ENCODE data around the gene LRP1. TPM values are rescaled to one million over a fixed set of nuclear protein-coding genes. Genes with fewer than 3 reads are reported as not detected.
A peak's percentile ranks its signal among the peaks of the same experiment; 100 is the strongest.

Gene LRP1
- total RNA-seq, 1 donor from 2014 or later = 369 TPM

GRCh38 chr12:57212701-57213057 is 84.4 kb downstream of the LRP1 start:
- FAIRE-seq (no peak), DNase-seq (ENCODE audit: low read depth) (no peak)
- no peak overlapping the region for H3K4me2 ChIP-seq (ENCODE audit: low read length)
- H3K9me3 ChIP-seq (ENCODE audit: insufficient read depth, low read depth, low read length) = peaks cover 3% of the 10 kb centered on the region
- H3K4me3 Mint-ChIP-seq (ENCODE audit: unreplicated experiment) = no peak overlapping the region
- peaks cover 11% of the 10 kb centered on the region for H3K4me1 ChIP-seq (ENCODE audit: insufficient read depth, low read length)
- H4K20me1 ChIP-seq (ENCODE audit: insufficient read depth, low read length) = peaks cover 77% of the 10 kb centered on the region
- H3K27ac Mint-ChIP-seq (ENCODE audit: unreplicated experiment) = no peak overlapping the region
- TF ChIP-seq CTCF (IDR thresholded peaks at IDR 0.05; ENCODE audit: insufficient read depth, low read depth, low read length) = no peak
- no peak for TF ChIP-seq EZH2 (IDR thresholded peaks at IDR 0.05; ENCODE audit: insufficient read depth, low read length)
- H3K27ac ChIP-seq (ENCODE audit: low read depth, low read length) = no peak overlapping the region
- peaks cover 20% of the 10 kb centered on the region for H3K36me3 Mint-ChIP-seq (ENCODE audit: low read depth, unreplicated experiment)
- H3K36me3 ChIP-seq (ENCODE audit: insufficient read depth, low read length) = peaks cover 2% of the 10 kb centered on the region
- H3K79me2 ChIP-seq (ENCODE audit: insufficient read depth, low read length) = no peaks in the 10 kb centered on the region
- peaks cover 12% of the 10 kb centered on the region for H3K27me3 Mint-ChIP-seq (ENCODE audit: low read depth, unreplicated experiment)
- no peak overlapping the region for H3K9ac ChIP-seq (ENCODE audit: low read length)
- H3K4me1 Mint-ChIP-seq (ENCODE audit: low read depth, unreplicated experiment) = peaks cover 29% of the 10 kb centered on the region
- H3K27me3 ChIP-seq (ENCODE audit: insufficient read depth, low read length) = peaks cover 22% of the 10 kb centered on the region
- H2AFZ ChIP-seq (ENCODE audit: low read depth, low read length) = no peak overlapping the region
- H3K4me3 ChIP-seq (ENCODE audit: insufficient read depth, low read depth, low read length) = no peak overlapping the region
- H3K9me3 Mint-ChIP-seq (ENCODE audit: unreplicated experiment) = no peaks in the 10 kb centered on the region

GRCh38 chr12:57213058-57213715 is 84.9 kb downstream of the LRP1 start:
- peaks cover 29% of the 10 kb centered on the region for H3K4me1 Mint-ChIP-seq (ENCODE audit: low read depth, unreplicated experiment)
- H3K27me3 Mint-ChIP-seq (ENCODE audit: low read depth, unreplicated experiment) = peaks cover 16% of the 10 kb centered on the region
- Histone ChIP-seq H3K27me3 (ENCODE audit: insufficient read depth, low read length) (peaks cover 27% of the 10 kb centered on the region), H4K20me1 (ENCODE audit: insufficient read depth, low read length) (peaks cover 77% of the 10 kb centered on the region), H2AFZ (ENCODE audit: low read depth, low read length) (no peak overlapping the region), H3K27ac (ENCODE audit: low read depth, low read length) (no peak overlapping the region), H3K9me3 (ENCODE audit: insufficient read depth, low read depth, low read length) (peaks cover 3% of the 10 kb centered on the region), H3K4me1 (ENCODE audit: insufficient read depth, low read length) (peaks cover 11% of the 10 kb centered on the region), H3K4me2 (ENCODE audit: low read length) (no peak overlapping the region), H3K4me3 (ENCODE audit: insufficient read depth, low read depth, low read length) (no peak overlapping the region), H3K36me3 (ENCODE audit: insufficient read depth, low read length) (peaks cover 2% of the 10 kb centered on the region), H3K79me2 (ENCODE audit: insufficient read depth, low read length) (no peaks in the 10 kb centered on the region), H3K9ac (ENCODE audit: low read length) (no peak overlapping the region)
- TF ChIP-seq EZH2 (IDR thresholded peaks at IDR 0.05; ENCODE audit: insufficient read depth, low read length) = no peak
- peak; percentile 91 for TF ChIP-seq CTCF (IDR thresholded peaks at IDR 0.05; ENCODE audit: insufficient read depth, low read depth, low read length)
- H3K36me3 Mint-ChIP-seq (ENCODE audit: low read depth, unreplicated experiment) = peaks cover 20% of the 10 kb centered on the region
- DNase-seq (ENCODE audit: low read depth) (peak; percentile 46), FAIRE-seq (no peak)
- H3K27ac Mint-ChIP-seq (ENCODE audit: unreplicated experiment) = peak overlapping the region; percentile 19
- H3K4me3 Mint-ChIP-seq (ENCODE audit: unreplicated experiment) = peak overlapping the region; percentile 56
- no peaks in the 10 kb centered on the region for H3K9me3 Mint-ChIP-seq (ENCODE audit: unreplicated experiment)

GRCh38 chr12:57213763-57214397 is 85.6 kb downstream of the LRP1 start:
- no peaks in the 10 kb centered on the region for H3K79me2 ChIP-seq (ENCODE audit: insufficient read depth, low read length)
- TF ChIP-seq EZH2 (IDR thresholded peaks at IDR 0.05; ENCODE audit: insufficient read depth, low read length) (no peak), CTCF (IDR thresholded peaks at IDR 0.05; ENCODE audit: insufficient read depth, low read depth, low read length) (no peak)
- no peak overlapping the region for H3K4me3 ChIP-seq (ENCODE audit: insufficient read depth, low read depth, low read length)
- Mint-ChIP-seq H3K36me3 (ENCODE audit: low read depth, unreplicated experiment) (peaks cover 17% of the 10 kb centered on the region), H3K27me3 (ENCODE audit: low read depth, unreplicated experiment) (peaks cover 22% of the 10 kb centered on the region), H3K9me3 (ENCODE audit: unreplicated experiment) (no peaks in the 10 kb centered on the region), H3K27ac (ENCODE audit: unreplicated experiment) (peak overlapping the region; percentile 91), H3K4me1 (ENCODE audit: low read depth, unreplicated experiment) (peaks cover 36% of the 10 kb centered on the region), H3K4me3 (ENCODE audit: unreplicated experiment) (peak overlapping the region; percentile 47)
- H3K27ac ChIP-seq (ENCODE audit: low read depth, low read length) = no peak overlapping the region
- H3K9me3 ChIP-seq (ENCODE audit: insufficient read depth, low read depth, low read length) = peaks cover 3% of the 10 kb centered on the region
- H3K36me3 ChIP-seq (ENCODE audit: insufficient read depth, low read length) = peaks cover 2% of the 10 kb centered on the region
- DNase-seq (ENCODE audit: low read depth) = no peak
- peaks cover 78% of the 10 kb centered on the region for H4K20me1 ChIP-seq (ENCODE audit: insufficient read depth, low read length)
- H3K9ac ChIP-seq (ENCODE audit: low read length) = no peak overlapping the region
- H2AFZ ChIP-seq (ENCODE audit: low read depth, low read length) = no peak overlapping the region
- H3K4me1 ChIP-seq (ENCODE audit: insufficient read depth, low read length) = peaks cover 11% of the 10 kb centered on the region
- H3K4me2 ChIP-seq (ENCODE audit: low read length) = no peak overlapping the region
- H3K27me3 ChIP-seq (ENCODE audit: insufficient read depth, low read length) = peaks cover 34% of the 10 kb centered on the region
- FAIRE-seq = no peak

All from astrocyte (in vitro differentiated cells and primary cell).